Measurements from ENCODE around the gene SPTBN5. TPM values are rescaled to one million over a fixed set of nuclear protein-coding genes. Genes with fewer than 3 reads are reported as not detected.

Gene SPTBN5
- total RNA-seq, result 1 to 10 TPM in 1 of 2 donors, under 1 TPM in 1; 0.72 to 2.3 TPM

GRCh38 chr15:41893422-41894250, at the start of gene SPTBN5:
Gene SPTBN5 (minus strand): TSS chr15:41894053. CDS start chr15:41893497, 556 bp downstream.
- H3K27me3 ChIP-seq, result no peaks in the 10 kb centered on the region
- no peak within 1 kb of the TSS for H3K27ac ChIP-seq
- peaks cover 9% of the 10 kb centered on the region for H3K4me1 ChIP-seq
- DNase-seq, result no peak
- H3K9ac ChIP-seq (ENCODE audit: low read depth in 2 of 2, low read length in 2 of 2), result peak within 1 kb of the TSS in 1 of 2 donors; percentile 8
- H3K4me3 ChIP-seq, result no peak within 1 kb of the TSS
- no peaks in the 10 kb centered on the region for H3K36me3 ChIP-seq
- no peaks in the 10 kb centered on the region for H3K9me3 ChIP-seq
- intact Hi-C loops (cut with DNase I), result no loop called here
- TF ChIP-seq CTCF (IDR thresholded peaks at IDR 0.05), result no peak

DNA sequence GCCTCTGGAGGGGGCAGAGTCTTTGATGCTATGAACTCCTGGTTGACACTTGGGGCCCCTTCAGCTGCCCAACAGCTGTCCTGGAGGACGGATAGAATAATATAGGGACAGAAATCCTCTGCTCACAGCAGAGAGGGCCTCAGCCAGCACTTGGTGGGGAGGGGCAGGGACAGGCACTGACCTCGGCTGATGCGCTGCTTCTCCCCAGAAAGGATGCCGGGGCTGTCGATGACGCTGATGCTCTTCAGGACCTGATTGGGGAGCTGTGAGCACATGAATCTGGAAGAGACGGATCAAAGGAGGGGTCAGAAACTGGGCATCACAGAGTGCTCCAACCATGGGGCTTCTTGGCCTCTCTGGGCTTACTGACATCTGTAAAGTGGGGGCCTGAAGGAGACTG, 49.0 kb upstream of the SPTBN5 start:
- Histone ChIP-seq H3K36me3 (no peaks in the 10 kb centered on the region), H3K27me3 (no peaks in the 10 kb centered on the region), H3K4me1 (no peaks in the 10 kb centered on the region), H3K4me3 (no peak overlapping the region), H3K9ac (ENCODE audit: low read depth in 2 of 2, low read length in 2 of 2) (no peak overlapping the region), H3K9me3 (no peaks in the 10 kb centered on the region), H3K27ac (no peak overlapping the region)
- no peak for DNase-seq
- TF ChIP-seq CTCF (IDR thresholded peaks at IDR 0.05), result no peak
- intact Hi-C loops (cut with DNase I), result no loop called here

- H3K9ac ChIP-seq (ENCODE audit: low read depth in 2 of 2, low read length in 2 of 2), result no peak overlapping the region
- H3K27me3 ChIP-seq, result no peaks in the 10 kb centered on the region
- no peaks in the 10 kb centered on the region for H3K4me1 ChIP-seq
- intact Hi-C loops (cut with DNase I), result no loop called here
- H3K27ac ChIP-seq, result no peak overlapping the region
- no peaks in the 10 kb centered on the region for H3K36me3 ChIP-seq
- H3K4me3 ChIP-seq, result no peak overlapping the region
- no peak for TF ChIP-seq CTCF (IDR thresholded peaks at IDR 0.05)
- no peak for DNase-seq
- H3K9me3 ChIP-seq, result no peaks in the 10 kb centered on the region
Measured at GRCh38 chr15:41941644-41942415, 48.0 kb upstream of the SPTBN5 start.

DNA sequence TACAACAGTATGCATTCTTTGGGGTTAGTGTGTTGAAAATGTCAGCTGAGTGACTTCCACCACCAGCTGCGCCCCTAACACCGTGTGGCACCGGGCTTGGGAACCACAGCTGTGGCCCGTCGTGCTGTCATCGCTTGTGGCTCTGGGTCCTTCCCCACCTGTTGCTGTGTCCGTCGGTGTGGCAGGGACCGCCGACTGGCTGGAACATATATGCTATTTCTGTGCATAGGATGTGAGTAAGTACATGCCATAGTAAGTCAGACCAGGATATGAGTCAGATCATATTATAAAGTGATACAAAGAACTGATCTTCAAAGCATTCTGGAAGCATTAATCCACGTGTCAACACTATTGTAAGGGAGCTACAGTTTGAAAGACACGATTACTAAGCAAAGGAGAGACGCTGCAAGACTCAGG, 46.6 kb upstream of the SPTBN5 start:
- H3K4me3 ChIP-seq, result no peak overlapping the region
- no peaks in the 10 kb centered on the region for H3K4me1 ChIP-seq
- no peak for TF ChIP-seq CTCF (IDR thresholded peaks at IDR 0.05)
- H3K36me3 ChIP-seq, result no peaks in the 10 kb centered on the region
- DNase-seq, result no peak
- no peaks in the 10 kb centered on the region for H3K27me3 ChIP-seq
- H3K27ac ChIP-seq, result no peak overlapping the region
- intact Hi-C loops (cut with DNase I), result no loop called here
- H3K9ac ChIP-seq (ENCODE audit: low read depth in 2 of 2, low read length in 2 of 2), result no peak overlapping the region
- H3K9me3 ChIP-seq, result no peaks in the 10 kb centered on the region

GRCh38 chr15:41939986-41940385, 46.1 kb upstream of the SPTBN5 start:
- Histone ChIP-seq H3K9ac (ENCODE audit: low read depth in 2 of 2, low read length in 2 of 2) (no peak overlapping the region), H3K4me3 (no peak overlapping the region), H3K9me3 (no peaks in the 10 kb centered on the region), H3K27me3 (no peaks in the 10 kb centered on the region), H3K36me3 (no peaks in the 10 kb centered on the region), H3K4me1 (no peaks in the 10 kb centered on the region), H3K27ac (no peak overlapping the region)
- intact Hi-C loops (cut with DNase I), result no loop called here
- no peak for DNase-seq
- no peak for TF ChIP-seq CTCF (IDR thresholded peaks at IDR 0.05)
